NOMO-1 treated with dmso at 0.1 percent for 144 hours (cell line): ENCODE measurements around the gene TMEM179B.

Experiments used
- DNase-seq: peaks from one replicate; lab custom pipeline; 2025; ENCODE audit not compliant: unreplicated experiment; lab: John Stamatoyannopoulos, UW

Gene TMEM179B

DNA sequence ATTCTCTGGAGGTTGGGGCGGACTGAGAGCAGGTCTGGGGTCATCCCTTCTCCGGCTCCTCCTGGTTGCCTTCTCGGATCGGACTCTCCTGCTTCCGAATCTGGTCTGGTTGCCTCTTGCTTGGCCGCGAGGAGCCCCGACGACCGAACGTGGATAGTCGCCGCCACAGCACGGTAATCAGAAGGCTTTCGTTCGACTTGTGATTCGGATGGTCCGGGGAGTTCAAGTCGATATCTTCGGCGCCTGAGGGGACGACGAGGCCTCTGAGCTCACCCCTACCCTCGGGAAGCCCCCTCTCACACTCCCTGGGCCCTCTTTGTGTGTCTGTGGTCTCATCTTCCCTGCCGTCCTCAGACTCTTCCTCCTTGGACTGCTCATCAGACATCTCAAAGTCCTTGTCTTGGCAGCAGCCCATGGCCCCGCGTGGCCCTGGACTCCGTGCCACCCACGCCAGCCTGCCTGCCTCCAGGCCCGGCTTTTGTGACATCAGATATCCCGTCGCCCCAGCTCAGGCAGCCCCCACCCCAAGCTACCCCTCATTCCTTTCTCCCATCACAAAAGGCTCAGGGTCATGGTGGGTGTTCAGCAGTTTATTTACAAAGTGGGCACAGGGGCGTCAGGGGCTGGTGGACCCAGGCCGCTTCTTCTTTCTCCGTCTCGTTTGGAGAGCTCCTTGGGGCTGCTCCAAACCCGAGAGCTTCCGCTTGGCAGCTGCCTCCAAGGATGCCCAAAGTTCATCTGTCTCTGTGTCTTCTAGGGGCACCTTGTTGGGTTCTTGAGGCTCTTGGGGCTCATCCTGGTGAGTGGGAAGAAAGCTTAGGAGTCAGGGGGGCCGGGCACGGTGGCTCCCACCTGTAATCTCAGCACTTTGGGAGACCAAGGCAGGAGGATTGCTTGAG is 45.4 kb downstream of the TMEM179B start, which contains the start of gene TEX54:
TSS of gene TEX54 (minus strand) at position 506 of the 899 bp plus-strand sequence.
- DNase-seq, result no peak

DNA sequence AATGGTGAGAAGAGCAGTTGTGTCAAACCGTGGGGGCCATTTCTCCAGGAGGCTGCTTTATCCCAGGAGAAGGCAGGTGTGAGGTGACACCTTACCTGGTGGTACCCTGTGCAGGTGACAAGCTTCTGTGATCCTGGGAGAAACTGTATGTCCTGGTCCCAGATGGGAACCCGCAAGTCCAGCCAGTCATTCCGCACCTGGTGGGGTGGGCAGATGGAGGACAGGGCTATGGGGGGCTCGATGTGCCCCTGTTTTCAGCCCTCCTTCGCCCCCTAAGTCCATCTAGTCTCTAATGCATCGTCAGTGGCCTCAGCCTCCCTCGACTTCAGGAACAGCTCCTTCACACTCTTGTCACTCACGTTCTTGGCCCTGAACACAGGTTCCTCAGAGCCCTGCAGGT is 48.1 kb downstream of the TMEM179B start:
- no peak for DNase-seq

DNA sequence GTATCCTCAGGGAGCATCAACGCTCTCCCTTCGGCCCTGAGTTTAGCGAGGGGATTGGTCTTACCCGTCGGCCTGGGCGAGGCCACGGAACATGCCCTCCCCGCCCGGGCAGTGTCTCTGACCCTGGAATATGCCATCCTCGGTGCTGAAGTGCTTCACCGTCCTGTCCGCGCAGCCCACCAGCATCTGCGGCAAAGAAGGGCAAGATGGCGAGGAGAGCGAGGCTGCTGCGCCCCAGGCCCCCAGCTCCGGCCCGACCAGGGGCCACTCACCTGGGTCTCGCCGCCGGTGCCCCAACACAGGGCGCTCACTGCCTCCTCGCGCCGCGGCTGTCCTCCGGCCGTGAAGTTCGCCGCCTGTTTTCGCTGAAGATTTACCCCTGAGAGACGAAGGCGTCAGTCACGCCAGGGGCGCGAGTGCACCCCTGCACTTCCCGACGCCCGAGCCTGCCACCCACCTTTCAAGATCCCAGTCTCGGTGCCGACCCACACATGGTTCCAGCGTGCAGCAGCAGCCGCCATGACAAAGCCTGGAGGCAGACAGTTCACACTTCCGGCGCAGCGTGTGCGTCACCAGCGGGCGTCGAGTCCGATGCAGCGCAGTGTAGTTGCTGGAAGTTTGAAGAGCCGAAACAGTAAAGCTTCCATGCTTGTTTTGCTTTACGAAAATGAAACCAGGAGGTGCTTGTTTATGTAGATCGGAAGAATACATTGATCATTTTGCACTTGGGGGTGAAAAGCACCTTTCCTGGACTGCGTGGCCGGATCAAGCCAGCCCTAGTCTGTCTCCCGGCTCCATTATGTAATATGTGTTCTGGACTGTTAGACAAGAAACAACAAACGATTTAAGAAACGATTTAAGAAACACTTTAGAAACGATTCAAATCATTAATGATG is 52.1 kb downstream of the TMEM179B start, which contains the start of gene WDR74:
TSS of gene WDR74 (minus strand) at position 541 of the 896 bp plus-strand sequence. CDS start at position 521, 20 bp downstream.
- DNase-seq, result peak; percentile 84
